Caco-2 (cell line): ENCODE data around the gene SCFD1. TPM values are rescaled to one million over a fixed set of nuclear protein-coding genes. Genes with fewer than 3 reads are reported as not detected.

ENCODE experiments used
- BruUV-seq: library from RNA; stranded (reverse); fragments of 400-500 nt; replicated peaks from 2 replicates; lab custom pipeline; 2021; lab: Mats Ljungman, UMichigan
- CTCF ChIA-PET: fragments of 300-600 bp; sonication (Branson Sonifier 250); formaldehyde crosslinking; loops from one replicate; lab custom pipeline; 2022; ENCODE audit warnings: antibody characterized with exemption; lab: Charles Lee
- POLR2A ChIA-PET: fragments of 300-600 bp; sonication (Branson Sonifier 250); formaldehyde crosslinking; loops from one replicate; lab custom pipeline; 2022; ENCODE audit warnings: antibody characterized with exemption; lab: Charles Lee
- DNase-seq, 2 experiments: peaks; one replicate each; pipeline versions ENCODE4 v3.0.0 to v3.0.0-alpha.2; 2020 to 2022
- H3K27me3 ChIP-seq: replicated peaks from 2 replicates; pipeline ENCODE4 v1.6.0; 2011; ENCODE audit warnings: low read length; ENCODE audit not compliant: control insufficient read depth, insufficient read depth
- H3K36me3 ChIP-seq: 2 replicates; pipeline ENCODE4 v1.5.1; 2011; ENCODE audit warnings: low read length; ENCODE audit not compliant: control insufficient read depth, insufficient read depth
- H3K4me1 ChIP-seq: fragments of 250-450 bp; sonication (Bioruptor Pico); 2 replicates; pipeline ENCODE4 v1.5.1; 2020; ENCODE audit warnings: mild to moderate bottlenecking
- H3K4me3 ChIP-seq: 2 replicates; pipeline ENCODE4 v1.5.1; 2011; ENCODE audit warnings: low read depth, mild to moderate bottlenecking, control low read depth, low read length
- H3K9me3 ChIP-seq: fragments of 250-450 bp; sonication (Bioruptor Pico); 2 replicates; pipeline ENCODE4 v1.5.1; 2020; ENCODE audit warnings: mild to moderate bottlenecking, moderate library complexity
- H3K27ac Mint-ChIP-seq: one replicate; pipeline ENCODE4 v1.8.0; 2022; ENCODE audit warnings: mixed read lengths; ENCODE audit not compliant: unreplicated experiment
- H3K27me3 Mint-ChIP-seq: one replicate; pipeline ENCODE4 v1.8.0; 2022; ENCODE audit warnings: mixed read lengths; ENCODE audit not compliant: insufficient read depth, unreplicated experiment
- H3K36me3 Mint-ChIP-seq: one replicate; pipeline ENCODE4 v1.8.0; 2022; ENCODE audit warnings: mild to moderate bottlenecking, mixed read lengths; ENCODE audit not compliant: insufficient read depth, unreplicated experiment
- H3K4me1 Mint-ChIP-seq: one replicate; pipeline ENCODE4 v1.8.0; 2022; ENCODE audit warnings: low read depth, mixed read lengths; ENCODE audit not compliant: unreplicated experiment
- H3K4me3 Mint-ChIP-seq: one replicate; pipeline ENCODE4 v1.8.0; 2022; ENCODE audit warnings: mild to moderate bottlenecking, moderate library complexity, mixed read lengths; ENCODE audit not compliant: unreplicated experiment
- H3K9me3 Mint-ChIP-seq: one replicate; pipeline ENCODE4 v1.8.0; 2022; ENCODE audit warnings: mixed read lengths; ENCODE audit not compliant: unreplicated experiment
- intact Hi-C: fragments of 100-400 bp; cut with micrococcal nuclease; formaldehyde crosslinking; loops from one replicate; pipeline ENCODE4 v1.10.0; 2022; ENCODE audit not compliant: unreplicated experiment
- total RNA-seq: library from RNA; stranded (reverse); gene quantifications from 2 replicates; pipeline ENCODE4 v1.2.3, GENCODE V29; 2022
- TF ChIP-seq, protein P1 (sequence below), 2 experiments: fragments of 200-600 bp in 1 of 2; IDR thresholded peaks; 1 replicate in 1 of 2; 2 replicates in 1 of 2; pipeline versions ENCODE4 v1.5.1 to v1.8.0; 2011 to 2022; ENCODE audit warnings: antibody characterized with exemption in 1 of 2, control low read depth in 1 of 2, inconsistent platforms in 1 of 2, low read depth in 1 of 2, low read length in 1 of 2, mild to moderate bottlenecking in 1 of 2, moderate library complexity in 1 of 2; ENCODE audit not compliant: insufficient read depth in 1 of 2, severe bottlenecking in 1 of 2, unreplicated experiment in 1 of 2

SCFD1 gene
- total RNA-seq, 1 experiment from 2014 or later, result 78.1 TPM

DNA sequence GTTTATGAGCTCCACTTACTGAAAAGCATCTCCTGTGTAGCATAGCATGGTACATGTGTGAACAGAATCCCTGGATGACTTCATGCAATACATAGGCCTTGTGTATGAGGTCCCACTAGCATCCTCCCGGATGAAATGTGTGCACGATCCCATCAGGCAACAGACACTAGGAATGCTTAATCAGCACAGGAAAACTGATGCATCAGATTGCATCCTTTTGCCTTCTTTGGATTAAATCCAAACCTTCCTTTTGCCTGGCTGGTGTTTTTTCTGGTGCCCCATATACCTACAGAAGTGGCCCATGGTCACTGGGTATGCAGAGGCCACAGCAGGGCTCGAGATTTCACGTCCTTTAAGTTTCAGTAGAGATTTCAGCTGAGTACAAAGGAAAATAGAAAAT is 131.3 kb downstream of the SCFD1 start:
- DNase-seq, result no peak
- TF ChIP-seq, protein P1, sequence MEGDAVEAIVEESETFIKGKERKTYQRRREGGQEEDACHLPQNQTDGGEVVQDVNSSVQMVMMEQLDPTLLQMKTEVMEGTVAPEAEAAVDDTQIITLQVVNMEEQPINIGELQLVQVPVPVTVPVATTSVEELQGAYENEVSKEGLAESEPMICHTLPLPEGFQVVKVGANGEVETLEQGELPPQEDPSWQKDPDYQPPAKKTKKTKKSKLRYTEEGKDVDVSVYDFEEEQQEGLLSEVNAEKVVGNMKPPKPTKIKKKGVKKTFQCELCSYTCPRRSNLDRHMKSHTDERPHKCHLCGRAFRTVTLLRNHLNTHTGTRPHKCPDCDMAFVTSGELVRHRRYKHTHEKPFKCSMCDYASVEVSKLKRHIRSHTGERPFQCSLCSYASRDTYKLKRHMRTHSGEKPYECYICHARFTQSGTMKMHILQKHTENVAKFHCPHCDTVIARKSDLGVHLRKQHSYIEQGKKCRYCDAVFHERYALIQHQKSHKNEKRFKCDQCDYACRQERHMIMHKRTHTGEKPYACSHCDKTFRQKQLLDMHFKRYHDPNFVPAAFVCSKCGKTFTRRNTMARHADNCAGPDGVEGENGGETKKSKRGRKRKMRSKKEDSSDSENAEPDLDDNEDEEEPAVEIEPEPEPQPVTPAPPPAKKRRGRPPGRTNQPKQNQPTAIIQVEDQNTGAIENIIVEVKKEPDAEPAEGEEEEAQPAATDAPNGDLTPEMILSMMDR (IDR thresholded peaks at IDR 0.05; ENCODE audit: insufficient read depth in 1 of 2, low read depth in 1 of 2, low read length in 1 of 2, severe bottlenecking in 1 of 2, unreplicated experiment in 1 of 2), result no peak
- Mint-ChIP-seq H3K27me3 (peaks cover 3% of the 10 kb centered on the region), H3K4me1 (no peaks in the 10 kb centered on the region), H3K36me3 (no peaks in the 10 kb centered on the region), H3K4me3 (no peak overlapping the region), H3K9me3 (no peaks in the 10 kb centered on the region), H3K27ac (no peak overlapping the region)
- intact Hi-C loops, result no loop called here
- no peaks in the 10 kb centered on the region for H3K4me1 ChIP-seq
- POLR2A ChIA-PET, result no interaction called here
- H3K9me3 ChIP-seq, result no peaks in the 10 kb centered on the region
- H3K27me3 ChIP-seq, result no peaks in the 10 kb centered on the region; the same call in 1 of the 2 replicates
- no peak overlapping the region for H3K4me3 ChIP-seq
- CTCF ChIA-PET, result no interaction called here
- BruUV-seq, result no TSS peak
- H3K36me3 ChIP-seq, result no peaks in the 10 kb centered on the region

DNA sequence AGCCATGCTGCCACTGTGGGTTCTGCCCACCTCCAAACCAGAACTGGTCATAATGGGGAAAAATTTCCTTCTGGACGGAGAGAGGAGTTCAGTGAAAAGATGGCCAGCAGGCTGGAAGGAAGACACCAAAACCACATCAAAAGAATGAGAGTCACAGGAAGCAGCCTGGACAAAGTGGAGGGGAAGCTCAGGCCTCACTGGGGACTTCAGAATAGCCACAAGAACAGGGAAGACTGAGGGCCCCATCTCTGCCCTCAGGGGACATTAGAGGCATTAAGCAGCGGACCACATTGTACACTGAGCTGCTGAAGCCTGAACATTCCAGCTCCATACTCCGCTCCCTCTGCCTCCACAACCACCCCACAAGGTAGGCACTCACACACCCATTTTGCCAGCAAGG is 132.7 kb downstream of the SCFD1 start:
- H3K9me3 ChIP-seq, result no peaks in the 10 kb centered on the region
- H3K36me3 ChIP-seq, result no peaks in the 10 kb centered on the region
- no peak overlapping the region for H3K27ac Mint-ChIP-seq

DNA sequence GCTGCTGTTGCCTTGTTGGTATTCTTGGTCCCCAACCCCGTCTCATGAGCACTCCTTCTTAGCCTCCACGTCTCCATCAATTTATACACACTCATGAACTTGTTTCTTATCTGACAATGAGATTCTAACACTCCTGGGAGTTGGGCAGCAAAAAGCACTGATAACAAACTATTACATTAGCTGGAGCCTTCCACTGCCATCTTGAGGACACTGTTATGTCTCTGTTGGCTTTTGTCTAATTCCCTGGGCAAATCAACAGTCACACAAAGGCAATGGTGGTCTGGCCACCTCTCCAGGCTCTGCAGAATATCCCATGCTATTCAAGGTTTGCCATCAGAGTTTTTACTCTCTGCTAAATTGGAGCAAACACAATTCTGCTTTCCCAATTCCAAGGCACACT is 134.5 kb downstream of the SCFD1 start:
- no peak for DNase-seq
- no TSS peak for BruUV-seq
- no peak overlapping the region for H3K27ac Mint-ChIP-seq
- Histone ChIP-seq H3K9me3 (no peaks in the 10 kb centered on the region), H3K27me3 (no peaks in the 10 kb centered on the region; the same call in 1 of the 2 replicates), H3K4me1 (no peaks in the 10 kb centered on the region), H3K4me3 (no peak overlapping the region), H3K36me3 (no peaks in the 10 kb centered on the region)
- no peak overlapping the region for H3K4me3 Mint-ChIP-seq
- H3K4me1 Mint-ChIP-seq, result no peaks in the 10 kb centered on the region
- CTCF ChIA-PET, result no interaction called here
- peaks cover 3% of the 10 kb centered on the region for H3K27me3 Mint-ChIP-seq
- no peaks in the 10 kb centered on the region for H3K9me3 Mint-ChIP-seq
- TF ChIP-seq, protein P1 (IDR thresholded peaks at IDR 0.05; ENCODE audit: insufficient read depth in 1 of 2, low read depth in 1 of 2, low read length in 1 of 2, severe bottlenecking in 1 of 2, unreplicated experiment in 1 of 2), result no peak
- intact Hi-C loops, result loop anchor here (2.0 kb wide), 1 partner anchor 100 kb away; no protein-coding TSS in a partner anchor
- no peaks in the 10 kb centered on the region for H3K36me3 Mint-ChIP-seq
- POLR2A ChIA-PET, result no interaction called here

More for the DNA sequence above, 132.7 kb downstream of the SCFD1 start:
- intact Hi-C loops, result no loop called here
- Mint-ChIP-seq H3K4me3 (no peak overlapping the region), H3K4me1 (no peaks in the 10 kb centered on the region), H3K36me3 (no peaks in the 10 kb centered on the region), H3K9me3 (no peaks in the 10 kb centered on the region), H3K27me3 (peaks cover 3% of the 10 kb centered on the region)
- H3K4me1 ChIP-seq, result no peaks in the 10 kb centered on the region
- no peak overlapping the region for H3K4me3 ChIP-seq
- CTCF ChIA-PET, result no interaction called here
- TF ChIP-seq, protein P1 (IDR thresholded peaks at IDR 0.05; ENCODE audit: insufficient read depth in 1 of 2, low read depth in 1 of 2, low read length in 1 of 2, severe bottlenecking in 1 of 2, unreplicated experiment in 1 of 2), result no peak
- no peaks in the 10 kb centered on the region; the same call in 1 of the 2 replicates for H3K27me3 ChIP-seq
- no TSS peak for BruUV-seq
- no peak for DNase-seq
- POLR2A ChIA-PET, result no interaction called here
